ENCODE results near the gene ZNF546.

The ZNF546 gene

GRCh38 chr19:39970425-39970674 lies 26.5 kb upstream of the ZNF546 start:
- Histone ChIP-seq H3K36me3 (peaks cover 30% of the 10 kb centered on the region), H3K4me3 (ENCODE audit: low read depth, low read length) (peak overlapping the region; percentile 62), H3K27ac (peak overlapping the region; percentile 78), H3K9me3 (ENCODE audit: severe bottlenecking) (no peaks in the 10 kb centered on the region), H3K27me3 (ENCODE audit: insufficient read depth, low read depth, severe bottlenecking) (no peaks in the 10 kb centered on the region)
- no peak for TF ChIP-seq CTCF (IDR thresholded peaks at IDR 0.05; ENCODE audit: low read depth, low read length)
- no peak for DNase-seq

- peak; percentile 97 for DNase-seq
- no peaks in the 10 kb centered on the region for H3K27me3 ChIP-seq (ENCODE audit: insufficient read depth, low read depth, severe bottlenecking)
- peak; percentile 80 for TF ChIP-seq CTCF (IDR thresholded peaks at IDR 0.05; ENCODE audit: low read depth, low read length)
- no peaks in the 10 kb centered on the region for H3K9me3 ChIP-seq (ENCODE audit: severe bottlenecking)
- H3K36me3 ChIP-seq, result peaks cover 34% of the 10 kb centered on the region
- H3K4me3 ChIP-seq (ENCODE audit: low read depth, low read length), result peak within 1 kb of the TSS; percentile 62
- peak within 1 kb of the TSS; percentile 78 for H3K27ac ChIP-seq
Observed at GRCh38 chr19:39970675-39971379, 26.0 kb upstream of the ZNF546 start, which contains the start of gene PSMC4. Gene PSMC4, plus strand, starts transcription at chr19:39971165. Its CDS starts 38 bp downstream, at chr19:39971203.

- no peak for DNase-seq
- no peaks in the 10 kb centered on the region for H3K9me3 ChIP-seq (ENCODE audit: severe bottlenecking)
- peak overlapping the region; percentile 68 for H3K27ac ChIP-seq
- H3K4me3 ChIP-seq (ENCODE audit: low read depth, low read length), result peak overlapping the region; percentile 53
- TF ChIP-seq CTCF (IDR thresholded peaks at IDR 0.05; ENCODE audit: low read depth, low read length), result no peak
- peaks cover 35% of the 10 kb centered on the region for H3K36me3 ChIP-seq
- H3K27me3 ChIP-seq (ENCODE audit: insufficient read depth, low read depth, severe bottlenecking), result no peaks in the 10 kb centered on the region
Observed at GRCh38 chr19:39971380-39972035, 25.4 kb upstream of the ZNF546 start.

GRCh38 chr19:39974377-39975155 lies 22.3 kb upstream of the ZNF546 start:
- no peak for DNase-seq
- no peak overlapping the region for H3K4me3 ChIP-seq (ENCODE audit: low read depth, low read length)
- H3K9me3 ChIP-seq (ENCODE audit: severe bottlenecking), result no peaks in the 10 kb centered on the region
- no peak overlapping the region for H3K27ac ChIP-seq
- H3K36me3 ChIP-seq, result peaks cover 54% of the 10 kb centered on the region
- H3K27me3 ChIP-seq (ENCODE audit: insufficient read depth, low read depth, severe bottlenecking), result no peaks in the 10 kb centered on the region
- no peak for TF ChIP-seq CTCF (IDR thresholded peaks at IDR 0.05; ENCODE audit: low read depth, low read length)

GRCh38 chr19:39982883-39983282 lies 14.0 kb upstream of the ZNF546 start:
- H3K27ac ChIP-seq, result no peak overlapping the region
- H3K4me3 ChIP-seq (ENCODE audit: low read depth, low read length), result no peak overlapping the region
- no peaks in the 10 kb centered on the region for H3K27me3 ChIP-seq (ENCODE audit: insufficient read depth, low read depth, severe bottlenecking)
- peaks cover 50% of the 10 kb centered on the region for H3K36me3 ChIP-seq
- DNase-seq, result no peak
- peaks cover 14% of the 10 kb centered on the region for H3K9me3 ChIP-seq (ENCODE audit: severe bottlenecking)
- TF ChIP-seq CTCF (IDR thresholded peaks at IDR 0.05; ENCODE audit: low read depth, low read length), result no peak

All from WERI-Rb-1 (cell line).